HG03108 (cell line): ENCODE measurements around the gene CDH7.

Experiments used
- ATAC-seq: cut with Tn5 transposase; IDR thresholded peaks from one replicate; pipeline ENCODE4 v1.9.1; 2021; ENCODE audit warnings: moderate library complexity; ENCODE audit not compliant: unreplicated experiment

Gene CDH7

GRCh38 chr18:65750389-65751154, at the start of gene CDH7:
TSS of gene CDH7 (plus strand) at chr18:65751012. CDS start at chr18:65762843, 11,831 bp downstream.
- no peak for ATAC-seq

GRCh38 chr18:65704046-65704445, 46.8 kb upstream of the CDH7 start:
- no peak for ATAC-seq

- ATAC-seq = no peak
Measured at GRCh38 chr18:65706646-65707045, 44.2 kb upstream of the CDH7 start.

- ATAC-seq = no peak
Measured at GRCh38 chr18:65711493-65711892, 39.3 kb upstream of the CDH7 start.

- no peak for ATAC-seq
Measured at GRCh38 chr18:65721619-65722018, 29.2 kb upstream of the CDH7 start.

GRCh38 chr18:65725251-65726050, 25.4 kb upstream of the CDH7 start:
- ATAC-seq = no peak

- no peak for ATAC-seq
Measured at GRCh38 chr18:65735155-65735554, 15.7 kb upstream of the CDH7 start.

- no peak for ATAC-seq
Measured at GRCh38 chr18:65737471-65737955, 13.3 kb upstream of the CDH7 start.

GRCh38 chr18:65746936-65747335, 3.9 kb upstream of the CDH7 start:
- ATAC-seq = no peak

- ATAC-seq = no peak
Measured at GRCh38 chr18:65748321-65748720, 2.5 kb upstream of the CDH7 start.

- ATAC-seq = no peak
Measured at GRCh38 chr18:65749841-65750240, 971 bp upstream of the CDH7 start.

GRCh38 chr18:65751155-65752085, 608 bp downstream of the CDH7 start:
- no peak for ATAC-seq

GRCh38 chr18:65752625-65753325, 2.0 kb downstream of the CDH7 start:
- ATAC-seq = no peak

- ATAC-seq = no peak
Measured at GRCh38 chr18:65753520-65753919, 2.7 kb downstream of the CDH7 start.

GRCh38 chr18:65754121-65754520, 3.3 kb downstream of the CDH7 start:
- no peak for ATAC-seq

- no peak for ATAC-seq
Measured at GRCh38 chr18:65755616-65756015, 4.8 kb downstream of the CDH7 start.

- no peak for ATAC-seq
Measured at GRCh38 chr18:65760457-65760856, 9.6 kb downstream of the CDH7 start.

GRCh38 chr18:65761636-65762295, 11.0 kb downstream of the CDH7 start:
- ATAC-seq = no peak

- no peak for ATAC-seq
Measured at GRCh38 chr18:65762556-65762955, 11.7 kb downstream of the CDH7 start.

GRCh38 chr18:65767406-65767805, 16.6 kb downstream of the CDH7 start:
- no peak for ATAC-seq
